ENCODE results near the gene IFT81.

Gene IFT81

DNA sequence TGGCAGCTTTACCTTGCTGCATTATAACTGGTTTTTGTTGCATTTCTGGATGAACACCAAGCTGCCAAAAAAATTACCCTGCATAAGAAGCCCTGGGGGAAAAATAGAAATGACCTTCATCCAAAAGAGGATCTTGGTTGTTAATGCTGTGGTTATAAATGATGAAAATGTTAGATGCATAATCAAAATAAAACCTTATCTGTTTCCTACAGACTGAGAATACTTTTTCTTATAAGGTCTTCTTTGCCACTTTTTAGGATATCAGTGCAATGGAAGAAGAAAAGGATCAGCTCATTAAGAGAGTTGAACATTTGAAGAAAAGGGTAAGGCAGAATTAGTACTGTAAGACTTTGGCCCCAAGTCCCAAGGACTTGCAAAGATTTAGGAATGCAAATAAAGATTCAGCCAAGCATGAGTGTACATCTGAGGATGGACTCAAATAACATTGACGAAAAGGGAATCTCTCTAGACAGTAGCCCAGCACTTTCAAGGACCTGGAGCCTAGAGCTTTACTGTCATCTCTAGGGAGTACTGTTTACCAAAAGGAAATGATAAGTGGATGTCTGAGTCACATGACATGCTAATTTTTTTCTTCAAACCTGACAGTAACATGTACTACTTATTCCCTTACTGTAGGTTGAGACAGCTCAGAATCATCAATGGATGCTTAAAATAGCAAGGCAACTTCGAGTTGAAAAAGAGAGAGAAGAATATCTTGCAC, 10.7 kb downstream of the IFT81 start:
- peak; percentile 89 for DNase-seq (ENCODE audit: low read depth)
- TF ChIP-seq, protein P1, sequence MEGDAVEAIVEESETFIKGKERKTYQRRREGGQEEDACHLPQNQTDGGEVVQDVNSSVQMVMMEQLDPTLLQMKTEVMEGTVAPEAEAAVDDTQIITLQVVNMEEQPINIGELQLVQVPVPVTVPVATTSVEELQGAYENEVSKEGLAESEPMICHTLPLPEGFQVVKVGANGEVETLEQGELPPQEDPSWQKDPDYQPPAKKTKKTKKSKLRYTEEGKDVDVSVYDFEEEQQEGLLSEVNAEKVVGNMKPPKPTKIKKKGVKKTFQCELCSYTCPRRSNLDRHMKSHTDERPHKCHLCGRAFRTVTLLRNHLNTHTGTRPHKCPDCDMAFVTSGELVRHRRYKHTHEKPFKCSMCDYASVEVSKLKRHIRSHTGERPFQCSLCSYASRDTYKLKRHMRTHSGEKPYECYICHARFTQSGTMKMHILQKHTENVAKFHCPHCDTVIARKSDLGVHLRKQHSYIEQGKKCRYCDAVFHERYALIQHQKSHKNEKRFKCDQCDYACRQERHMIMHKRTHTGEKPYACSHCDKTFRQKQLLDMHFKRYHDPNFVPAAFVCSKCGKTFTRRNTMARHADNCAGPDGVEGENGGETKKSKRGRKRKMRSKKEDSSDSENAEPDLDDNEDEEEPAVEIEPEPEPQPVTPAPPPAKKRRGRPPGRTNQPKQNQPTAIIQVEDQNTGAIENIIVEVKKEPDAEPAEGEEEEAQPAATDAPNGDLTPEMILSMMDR (conservative IDR thresholded peaks at IDR 0.05; ENCODE audit: control insufficient read depth, insufficient read depth, low read depth, low read length): no peak
- no peak overlapping the region for H3K4me3 ChIP-seq (ENCODE audit: control insufficient read depth, low read depth, low read length)

DNA sequence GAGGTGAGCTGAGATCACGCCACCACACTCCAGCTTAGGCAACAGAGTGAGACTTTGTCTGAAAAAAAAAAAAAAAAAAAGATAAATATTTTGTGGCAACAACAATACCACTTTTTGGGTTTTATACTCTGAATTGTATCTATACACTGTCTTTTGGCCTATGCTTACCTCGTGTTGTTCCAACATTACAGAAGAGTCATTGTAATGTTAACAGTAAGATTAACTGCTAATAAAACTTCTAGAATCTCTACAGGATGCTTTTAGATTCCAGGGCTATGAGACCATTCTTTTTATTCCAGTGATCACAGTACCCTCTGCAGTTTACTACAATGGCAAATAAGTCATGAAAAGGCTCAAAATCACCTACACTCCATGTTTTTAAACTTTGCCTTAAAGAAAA, 11.6 kb downstream of the IFT81 start:
- TF ChIP-seq, protein P1 (conservative IDR thresholded peaks at IDR 0.05; ENCODE audit: control insufficient read depth, insufficient read depth, low read depth, low read length): no peak
- DNase-seq (ENCODE audit: low read depth): no peak
- H3K4me3 ChIP-seq (ENCODE audit: control insufficient read depth, low read depth, low read length): no peak overlapping the region

DNA sequence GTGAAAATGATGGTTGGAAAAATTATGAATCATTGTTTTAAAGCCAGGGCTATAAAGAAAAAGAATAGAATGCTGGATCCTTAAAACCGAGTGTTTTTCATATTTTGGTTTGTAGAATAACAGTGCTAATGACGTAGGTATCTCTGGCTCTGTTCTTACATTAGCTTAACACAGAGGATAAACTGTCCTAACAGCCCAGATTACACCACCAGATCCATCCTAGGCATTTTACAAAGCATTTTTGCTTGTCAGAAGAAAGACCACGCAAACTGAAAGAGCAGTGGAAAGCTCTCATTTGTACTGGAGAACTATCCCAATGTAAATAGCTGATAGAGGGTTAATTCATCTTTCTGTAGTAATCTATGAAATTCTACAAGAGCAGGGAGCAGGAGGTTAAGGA, 13.6 kb downstream of the IFT81 start:
- H3K4me3 ChIP-seq (ENCODE audit: control insufficient read depth, low read depth, low read length): no peak overlapping the region
- TF ChIP-seq, protein P1 (conservative IDR thresholded peaks at IDR 0.05; ENCODE audit: control insufficient read depth, insufficient read depth, low read depth, low read length): no peak
- DNase-seq (ENCODE audit: low read depth): no peak

DNA sequence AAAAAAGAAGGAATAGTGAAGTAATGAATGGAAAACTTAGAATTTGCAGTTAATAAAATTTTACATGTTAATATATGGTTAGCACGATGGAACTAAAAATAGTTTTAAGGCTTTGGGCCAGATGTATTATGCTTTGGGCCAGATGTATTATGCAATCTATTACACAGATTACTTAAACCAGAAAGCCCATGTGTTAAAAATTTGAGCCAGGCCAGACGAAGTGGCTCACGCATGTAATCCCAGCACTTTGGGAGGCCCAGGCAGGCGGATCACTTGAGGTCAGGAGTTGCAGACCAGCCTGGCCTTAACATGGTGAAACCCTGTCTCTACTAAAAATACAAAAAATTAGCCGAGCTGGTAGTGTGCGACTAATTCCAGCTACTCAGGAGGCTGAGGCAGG, 17.2 kb downstream of the IFT81 start:
- TF ChIP-seq, protein P1 (conservative IDR thresholded peaks at IDR 0.05; ENCODE audit: control insufficient read depth, insufficient read depth, low read depth, low read length): no peak
- no peak overlapping the region for H3K4me3 ChIP-seq (ENCODE audit: control insufficient read depth, low read depth, low read length)
- DNase-seq (ENCODE audit: low read depth): peak; percentile 93

DNA sequence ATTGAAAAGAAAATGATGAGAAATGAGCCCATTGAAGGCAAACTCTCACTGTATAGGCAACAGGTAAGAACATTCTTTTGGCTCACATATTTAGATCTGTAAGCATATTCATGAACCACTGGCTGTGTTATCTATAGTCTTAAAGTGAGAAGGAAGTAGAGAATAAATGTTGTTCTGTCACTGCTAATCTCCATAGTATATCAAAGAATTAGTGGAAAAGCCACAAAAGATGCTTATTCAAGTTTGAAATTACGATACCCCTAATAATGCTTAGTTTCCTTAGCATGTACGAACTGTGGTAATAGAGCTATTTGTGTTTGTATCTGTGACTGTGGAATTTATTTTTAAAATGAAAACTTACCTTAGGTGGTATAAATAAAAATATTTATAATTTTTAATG, 22.8 kb downstream of the IFT81 start:
- no peak for DNase-seq (ENCODE audit: low read depth)
- TF ChIP-seq, protein P1 (conservative IDR thresholded peaks at IDR 0.05; ENCODE audit: control insufficient read depth, insufficient read depth, low read depth, low read length): no peak
- no peak overlapping the region for H3K4me3 ChIP-seq (ENCODE audit: control insufficient read depth, low read depth, low read length)

DNA sequence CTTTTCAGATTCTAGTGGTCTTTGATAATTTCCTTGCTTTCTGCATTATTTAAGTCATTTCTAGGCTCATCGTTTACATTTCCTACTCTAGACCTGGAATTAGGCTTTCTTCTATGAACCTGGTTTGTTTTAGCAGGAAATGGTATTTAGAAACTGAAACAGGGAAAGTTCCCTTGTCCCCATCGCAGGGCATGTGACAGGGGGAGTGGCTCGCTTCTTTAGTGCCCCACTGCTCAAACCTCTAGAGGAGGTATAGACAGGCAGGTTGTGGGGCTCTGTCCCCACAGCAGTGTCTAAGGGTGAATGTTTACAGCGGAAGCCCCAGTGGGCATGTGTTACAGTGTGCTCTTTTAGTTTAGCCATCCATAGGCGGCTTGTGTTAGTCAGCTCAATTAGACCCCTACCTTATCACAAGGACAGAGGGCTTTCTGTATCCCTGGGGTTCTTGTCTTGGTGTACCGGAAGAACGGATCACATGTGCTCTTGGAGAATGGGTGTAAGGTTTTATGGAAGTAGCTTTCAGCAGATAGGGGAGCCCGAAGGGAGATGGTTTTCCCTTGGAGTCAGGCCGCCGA, 25.0 kb downstream of the IFT81 start:
- DNase-seq (ENCODE audit: low read depth): no peak
- TF ChIP-seq, protein P1 (conservative IDR thresholded peaks at IDR 0.05; ENCODE audit: control insufficient read depth, insufficient read depth, low read depth, low read length): no peak
- H3K4me3 ChIP-seq (ENCODE audit: control insufficient read depth, low read depth, low read length): no peak overlapping the region

Data from fibroblast of mammary gland (primary cell).